HepG2 (cell line): ENCODE data around the gene TRAPPC3.

Experiments
- ZNF549 ChIP-seq: sonication (generic); formaldehyde crosslinking; IDR thresholded peaks from 2 replicates; pipeline ENCODE4 v1.5.0; 2020; ENCODE audit warnings: missing genetic modification reagents
- TF ChIP-seq, protein P1 (sequence below): sonication (generic); formaldehyde crosslinking; IDR thresholded peaks from 2 replicates; pipeline ENCODE4 v1.4.0; 2020; ENCODE audit warnings: missing genetic modification reagents
- TF ChIP-seq, protein P2 (sequence below): sonication (generic); formaldehyde crosslinking; IDR thresholded peaks from 2 replicates; pipeline ENCODE4 v1.8.0; 2022; ENCODE audit warnings: mild to moderate bottlenecking, missing genetic modification reagents, moderate library complexity

DNA sequence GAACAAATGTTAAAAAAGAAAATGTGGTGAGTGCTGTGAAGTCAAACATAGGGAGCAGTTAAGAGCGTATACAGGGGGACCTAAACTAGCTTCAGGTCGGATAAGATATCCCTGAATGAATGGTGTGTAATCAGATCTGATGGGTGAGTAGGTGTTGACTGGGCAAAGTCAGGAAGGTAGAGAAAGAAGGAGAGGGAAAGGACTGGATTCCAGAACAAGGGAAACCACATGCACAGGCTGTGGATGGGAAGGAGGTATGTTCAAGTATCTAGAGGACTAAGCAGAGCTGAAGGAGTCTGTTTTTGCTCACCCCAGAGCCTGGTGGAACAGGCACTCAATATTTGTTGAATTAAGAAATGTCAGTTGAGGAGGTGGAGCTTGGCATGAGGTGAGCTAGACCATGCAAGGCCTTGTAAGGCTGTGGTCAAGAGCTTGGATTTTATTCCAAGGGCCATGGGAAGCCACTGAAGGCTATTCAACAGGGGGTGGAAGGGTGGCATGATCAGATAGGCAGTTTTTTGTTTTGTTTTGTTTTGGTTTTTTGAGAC is 34.1 kb upstream of the TRAPPC3 start:
- TF ChIP-seq, protein P1, sequence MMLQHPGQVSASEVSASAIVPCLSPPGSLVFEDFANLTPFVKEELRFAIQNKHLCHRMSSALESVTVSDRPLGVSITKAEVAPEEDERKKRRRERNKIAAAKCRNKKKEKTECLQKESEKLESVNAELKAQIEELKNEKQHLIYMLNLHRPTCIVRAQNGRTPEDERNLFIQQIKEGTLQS (CRISPR knock-in tag) = no peak
- TF ChIP-seq, protein P2, sequence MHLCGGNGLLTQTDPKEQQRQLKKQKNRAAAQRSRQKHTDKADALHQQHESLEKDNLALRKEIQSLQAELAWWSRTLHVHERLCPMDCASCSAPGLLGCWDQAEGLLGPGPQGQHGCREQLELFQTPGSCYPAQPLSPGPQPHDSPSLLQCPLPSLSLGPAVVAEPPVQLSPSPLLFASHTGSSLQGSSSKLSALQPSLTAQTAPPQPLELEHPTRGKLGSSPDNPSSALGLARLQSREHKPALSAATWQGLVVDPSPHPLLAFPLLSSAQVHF (CRISPR knock-in tag) = no peak
- TF ChIP-seq ZNF549 (CRISPR knock-in tag) = no peak
